Gastrocnemius medialis (tissue), 4 donors: Measurements from ENCODE around the gene ACVR1. TPM values are rescaled to one million over a fixed set of nuclear protein-coding genes. Genes with fewer than 3 reads are reported as not detected.
A peak's percentile ranks its signal among the peaks of the same experiment; 100 is the strongest.

Experiments
- ATAC-seq, 2 donors: fragments of 150-250 bp; one replicate each; pipeline ENCODE4 v1.9.1; 2016
- DNase-seq, 2 donors: peaks; one replicate each; pipeline ENCODE4 v3.0.0-alpha.2; 2019
- H3K27ac ChIP-seq, 4 donors: fragments of 200-600 bp; sonication (generic); 1 replicate in 1 of 4; 2 replicates in 3 of 4; pipeline ENCODE4 v1.5.1; 2016 to 2018; ENCODE audit warnings: mild to moderate bottlenecking in 2 of 4, moderate library complexity in 1 of 4
- H3K27me3 ChIP-seq, 3 donors: fragments of 200-600 bp; sonication (generic) in 2 of 3; 1 replicate in 1 of 3; 2 replicates in 2 of 3; pipeline versions ENCODE4 v1.5.1 to v1.6.0; 2016 to 2019; ENCODE audit warnings: mild to moderate bottlenecking in 1 of 3, moderate library complexity in 1 of 3
- H3K36me3 ChIP-seq, 2 donors: fragments of 200-600 bp; sonication (generic) in 1 of 2; one replicate each; pipeline ENCODE4 v1.5.1; 2017 to 2018
- H3K4me1 ChIP-seq, 2 donors: fragments of 200-600 bp; sonication (generic) in 1 of 2; one replicate each; pipeline ENCODE4 v1.5.1; 2016 to 2017; ENCODE audit warnings: mild to moderate bottlenecking in 2 of 2
- H3K4me3 ChIP-seq, 4 donors: fragments of 200-600 bp; sonication (generic) in 3 of 4; 1 replicate in 1 of 4; 2 replicates in 3 of 4; pipeline ENCODE4 v1.5.1; 2016 to 2019; ENCODE audit warnings: mild to moderate bottlenecking in 2 of 4
- H3K9me3 ChIP-seq, 3 donors: fragments of 200-600 bp; sonication (generic) in 2 of 3; 1 replicate in 1 of 3; 2 replicates in 2 of 3; pipeline ENCODE4 v1.5.1; 2016 to 2019
- POLR2A ChIP-seq, 2 donors: fragments of 450-650 bp; IDR thresholded peaks; one replicate each; pipeline ENCODE4 v1.6.1; 2017; ENCODE audit warnings: antibody characterized with exemption in 2 of 2, mild to moderate bottlenecking in 2 of 2, moderate library complexity in 2 of 2
- in situ Hi-C, 4 donors: fragments of 200-750 bp; cut with MboI; loops; one replicate each; pipeline versions ENCODE4 v1.15.0 to v1.8.0; 2017; ENCODE audit warnings: low sequenced_read_pairs in 4 of 4
- intact Hi-C: fragments of 100-400 bp; cut with DNase I; formaldehyde crosslinking; loops from one replicate; pipeline ENCODE4 v1.15.1; 2023; ENCODE audit warnings: low total_unique reads
- total RNA-seq, 4 donors: library from RNA; depleted of rRNA; stranded (reverse); fragments of >200 nt; gene quantifications; one replicate each; pipeline versions ENCODE4 v1.1.0 to v1.2.3, GENCODE V29; 2016
- TF ChIP-seq, protein P1 (sequence below), 5 experiments: fragments of 450-650 bp in 3 of 5; fragments of 200-600 bp in 2 of 5; sonication (generic) in 2 of 5; IDR thresholded peaks in 4 of 5; conservative IDR thresholded peaks in 1 of 5; 1 replicate in 4 of 5; 2 replicates in 1 of 5; pipeline ENCODE4 v1.5.1; 2016 to 2019; ENCODE audit warnings: antibody characterized with exemption in 5 of 5, mild to moderate bottlenecking in 3 of 5, moderate library complexity in 3 of 5

The ACVR1 gene
- total RNA-seq, 4 donors from 2014 or later: 10.8 to 18.4 (median 12.2) TPM

DNA sequence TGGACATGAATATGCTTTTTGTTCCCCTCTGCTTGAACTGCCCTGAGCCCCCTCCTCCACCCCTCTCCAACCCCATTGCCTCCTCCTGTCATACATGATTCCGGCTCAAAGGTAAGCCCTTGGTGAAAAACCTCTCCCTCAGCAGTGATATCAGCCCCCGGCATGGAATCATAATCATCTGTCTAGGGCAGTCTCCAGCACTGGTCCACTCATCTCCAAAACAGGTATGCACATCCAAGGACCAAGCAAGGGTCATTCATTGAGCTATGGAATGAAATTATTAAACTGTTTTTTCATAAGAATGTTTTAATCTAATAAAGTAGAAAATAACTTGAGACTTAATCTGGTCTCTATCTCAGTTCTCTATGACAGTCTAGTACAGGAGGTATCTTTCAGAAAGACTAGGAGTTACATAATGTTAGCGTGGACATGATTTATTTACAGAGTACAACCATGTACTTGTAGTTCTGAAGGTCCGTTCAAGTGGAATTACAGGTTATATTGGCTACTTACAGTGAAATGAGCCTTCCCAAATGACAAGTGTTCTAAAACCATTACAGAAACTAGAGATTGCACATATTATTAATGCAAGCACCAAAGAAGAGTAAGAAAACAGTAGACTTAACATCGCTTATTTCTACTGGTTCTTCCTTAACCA, 75.2 kb downstream of the ACVR1 start:
- Histone ChIP-seq H3K27ac (peak overlapping the region in 1 of 4 donors; percentile 7), H3K4me1 (peaks cover 17 to 27% of the 10 kb centered on the region in 2 donors), H3K27me3 (no peaks in the 10 kb centered on the region), H3K9me3 (no peaks in the 10 kb centered on the region), H3K4me3 (no peak overlapping the region), H3K36me3 (peaks cover 0 to 13% of the 10 kb centered on the region in 2 donors)
- intact Hi-C loops: no loop called here
- no peak for DNase-seq
- ATAC-seq: no peak
- in situ Hi-C loops: no loop called here
- TF ChIP-seq, protein P1, sequence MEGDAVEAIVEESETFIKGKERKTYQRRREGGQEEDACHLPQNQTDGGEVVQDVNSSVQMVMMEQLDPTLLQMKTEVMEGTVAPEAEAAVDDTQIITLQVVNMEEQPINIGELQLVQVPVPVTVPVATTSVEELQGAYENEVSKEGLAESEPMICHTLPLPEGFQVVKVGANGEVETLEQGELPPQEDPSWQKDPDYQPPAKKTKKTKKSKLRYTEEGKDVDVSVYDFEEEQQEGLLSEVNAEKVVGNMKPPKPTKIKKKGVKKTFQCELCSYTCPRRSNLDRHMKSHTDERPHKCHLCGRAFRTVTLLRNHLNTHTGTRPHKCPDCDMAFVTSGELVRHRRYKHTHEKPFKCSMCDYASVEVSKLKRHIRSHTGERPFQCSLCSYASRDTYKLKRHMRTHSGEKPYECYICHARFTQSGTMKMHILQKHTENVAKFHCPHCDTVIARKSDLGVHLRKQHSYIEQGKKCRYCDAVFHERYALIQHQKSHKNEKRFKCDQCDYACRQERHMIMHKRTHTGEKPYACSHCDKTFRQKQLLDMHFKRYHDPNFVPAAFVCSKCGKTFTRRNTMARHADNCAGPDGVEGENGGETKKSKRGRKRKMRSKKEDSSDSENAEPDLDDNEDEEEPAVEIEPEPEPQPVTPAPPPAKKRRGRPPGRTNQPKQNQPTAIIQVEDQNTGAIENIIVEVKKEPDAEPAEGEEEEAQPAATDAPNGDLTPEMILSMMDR (IDR thresholded peaks at IDR 0.05 in 4 of 5, conservative IDR thresholded peaks at IDR 0.05 in 1 of 5): no peak
- TF ChIP-seq POLR2A (IDR thresholded peaks at IDR 0.05): no peak

- no peaks in the 10 kb centered on the region for H3K9me3 ChIP-seq
- peaks cover 52 to 70% of the 10 kb centered on the region in 2 donors for H3K4me1 ChIP-seq
- no peak for TF ChIP-seq POLR2A (IDR thresholded peaks at IDR 0.05)
- TF ChIP-seq, protein P1 (IDR thresholded peaks at IDR 0.05 in 4 of 5, conservative IDR thresholded peaks at IDR 0.05 in 1 of 5): peak in 2 of 5 experiments; percentile 30 to 38
- DNase-seq (no peak), ATAC-seq (no peak)
- no peak overlapping the region for H3K4me3 ChIP-seq
- intact Hi-C loops: no loop called here
- peaks cover 0 to 13% of the 10 kb centered on the region in 2 donors for H3K36me3 ChIP-seq
- H3K27me3 ChIP-seq: no peaks in the 10 kb centered on the region
- peak overlapping the region; percentile 88 to 94 (median 91) for H3K27ac ChIP-seq
- in situ Hi-C loops: no loop called here
Measured at GRCh38 chr2:157793053-157793612, 83.0 kb downstream of the ACVR1 start.

DNA sequence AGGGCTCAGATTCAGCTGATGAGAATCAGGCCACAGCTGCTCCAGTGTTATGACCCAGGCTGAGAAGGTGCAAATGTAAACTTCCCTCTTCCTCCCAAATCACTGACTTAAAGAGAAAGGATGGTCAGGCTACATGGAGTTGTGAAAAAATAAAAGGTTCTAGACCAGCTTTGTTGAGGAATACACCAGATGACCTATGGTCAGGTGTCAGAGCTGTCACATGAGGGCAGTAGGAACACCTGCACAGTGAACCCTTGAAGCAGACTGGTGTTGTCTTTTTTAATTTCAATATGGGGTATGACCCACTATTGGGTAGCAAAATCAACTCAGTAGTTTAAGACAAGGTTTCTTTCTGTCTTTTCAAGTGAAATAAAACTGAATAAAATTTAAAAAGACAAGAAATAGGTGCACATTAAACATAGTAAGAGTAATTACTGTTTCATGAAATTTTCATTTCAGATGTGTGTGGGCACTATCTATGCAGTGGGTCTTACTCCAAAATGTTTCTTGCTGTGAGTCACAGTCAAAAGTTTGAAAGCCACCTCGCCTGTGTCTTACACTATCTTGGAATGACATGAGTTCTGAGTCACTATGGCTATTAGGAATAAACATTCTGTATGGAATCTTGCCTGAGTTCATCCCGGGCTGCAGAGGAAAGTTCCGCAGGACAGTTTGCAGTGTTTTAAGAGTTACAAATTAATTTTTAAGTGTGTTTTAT, 83.6 kb downstream of the ACVR1 start:
- DNase-seq (peak; percentile 30 to 56), ATAC-seq (peak; percentile 18 to 57)
- intact Hi-C loops (no loop called here), in situ Hi-C loops (no loop called here)
- peaks cover 0 to 7% of the 10 kb centered on the region in 2 donors for H3K36me3 ChIP-seq
- peak overlapping the region; percentile 88 to 94 (median 91) for H3K27ac ChIP-seq
- H3K9me3 ChIP-seq: no peaks in the 10 kb centered on the region
- H3K4me1 ChIP-seq: peaks cover 58 to 76% of the 10 kb centered on the region in 2 donors
- H3K4me3 ChIP-seq: no peak overlapping the region
- no peak for TF ChIP-seq POLR2A (IDR thresholded peaks at IDR 0.05)
- TF ChIP-seq, protein P1 (IDR thresholded peaks at IDR 0.05 in 4 of 5, conservative IDR thresholded peaks at IDR 0.05 in 1 of 5): no peak
- H3K27me3 ChIP-seq: no peaks in the 10 kb centered on the region

DNA sequence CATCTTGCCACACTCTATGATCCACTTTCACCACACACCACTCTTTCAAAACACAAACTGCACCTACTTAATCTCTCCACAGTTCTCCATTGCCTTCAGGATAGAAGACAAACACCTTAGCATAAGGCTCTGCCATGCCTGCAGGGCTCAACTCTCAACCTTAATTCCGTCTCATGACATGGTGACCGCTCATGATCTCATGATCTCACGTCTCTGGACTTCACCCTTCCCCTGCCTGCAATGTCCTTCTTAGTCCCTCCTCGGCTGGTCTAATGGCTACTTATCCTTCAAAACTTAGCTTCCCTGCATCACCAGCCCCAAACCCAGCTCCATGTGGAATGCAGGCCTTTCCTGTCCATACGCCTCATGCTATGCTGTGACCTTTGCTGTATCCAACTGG, 85.3 kb downstream of the ACVR1 start:
- Histone ChIP-seq H3K27me3 (no peaks in the 10 kb centered on the region), H3K27ac (peak overlapping the region; percentile 88 to 94 (median 91)), H3K9me3 (no peaks in the 10 kb centered on the region), H3K4me3 (no peak overlapping the region), H3K4me1 (peaks cover 75 to 92% of the 10 kb centered on the region in 2 donors), H3K36me3 (no peaks in the 10 kb centered on the region)
- intact Hi-C loops (loop anchor here (2.0 kb wide), 1 partner anchor 48 kb away; no protein-coding TSS in a partner anchor), in situ Hi-C loops (no loop called here)
- ATAC-seq: peak; percentile 48 to 60
- DNase-seq: peak; percentile 46 to 57
- TF ChIP-seq POLR2A (IDR thresholded peaks at IDR 0.05): no peak
- TF ChIP-seq, protein P1 (IDR thresholded peaks at IDR 0.05 in 4 of 5, conservative IDR thresholded peaks at IDR 0.05 in 1 of 5): no peak
